ENCODE measurements around the gene PDZD2.

GRCh38 chr5:31688515-31689092 lies 49.7 kb downstream of the PDZD2 start:
- TF ChIP-seq POLR2AphosphoS5 (IDR thresholded peaks at IDR 0.05) (no peak), CTCF (IDR thresholded peaks at IDR 0.05) (no peak)

Measured in stomach (tissue), 4 donors.